IMR-90 (cell line): ENCODE results near the gene UBAC1. TPM values are rescaled to one million over a fixed set of nuclear protein-coding genes. Genes with fewer than 3 reads are reported as not detected.
"Not testable (repeated sequence)": the region's sequence is repeated elsewhere in the genome, so short reads cannot be mapped to it uniquely, and the experiment has no call there.

Experiments
- ATAC-seq: fragments of 200-7000 bp; cut with Tn5 transposase; 2 replicates; pipeline ENCODE4 v1.9.1; 2020; ENCODE audit warnings: low read depth, mild to moderate bottlenecking, moderate library complexity
- BruUV-seq: library from RNA; stranded (reverse); fragments of 400-500 nt; replicated peaks from 2 replicates; lab custom pipeline; 2021; lab: Mats Ljungman, UMichigan
- CTCF ChIA-PET: fragments of 300-600 bp; formaldehyde crosslinking; extraction: SDS; loops from one replicate; lab custom pipeline; 2021; ENCODE audit warnings: antibody characterized with exemption; lab: Yijun Ruan, JAX
- POLR2A ChIA-PET: fragments of 300-600 bp; sonication (Branson Sonifier 250); formaldehyde crosslinking; loops from one replicate; lab custom pipeline; 2022; ENCODE audit warnings: antibody characterized with exemption; ENCODE audit not compliant: unreplicated experiment; lab: Charles Lee
- DNase-seq: peaks from one replicate; pipeline ENCODE4 v3.0.0; 2013
- H2AFZ ChIP-seq: replicated peaks from 2 replicates; pipeline ENCODE3; 2013; ENCODE audit warnings: low read length, mild to moderate bottlenecking; ENCODE audit not compliant: poor library complexity
- H2AK5ac ChIP-seq: 2 replicates; pipeline ENCODE4 v1.6.1; 2013; ENCODE audit warnings: low read depth, low read length, inconsistent platforms
- H2AK9ac ChIP-seq: replicated peaks from 2 replicates; pipeline ENCODE3; 2013; ENCODE audit warnings: mild to moderate bottlenecking, low read depth, low read length, moderate library complexity; ENCODE audit not compliant: poor library complexity
- H2BK120ac ChIP-seq: 2 replicates; pipeline ENCODE4 v1.6.1; 2013; ENCODE audit warnings: low read depth, low read length, inconsistent platforms
- H2BK15ac ChIP-seq: 3 replicates; pipeline ENCODE4 v1.6.1; 2013; ENCODE audit warnings: low read depth, low read length, inconsistent platforms
- H2BK20ac ChIP-seq: 2 replicates; pipeline ENCODE4 v1.6.1; 2013; ENCODE audit warnings: low read depth, mild to moderate bottlenecking, inconsistent platforms, low read length, moderate library complexity
- H2BK5ac ChIP-seq: 2 replicates; pipeline ENCODE4 v1.6.1; 2013; ENCODE audit warnings: mild to moderate bottlenecking, low read depth, low read length, inconsistent platforms; ENCODE audit not compliant: poor library complexity, severe bottlenecking
- H3K14ac ChIP-seq: replicated peaks from 2 replicates; pipeline ENCODE4 v1.6.1; 2013; ENCODE audit warnings: low read depth, low read length, inconsistent platforms
- H3K18ac ChIP-seq: 2 replicates; pipeline ENCODE4 v1.6.1; 2013; ENCODE audit warnings: low read depth, low read length, control low read depth
- H3K23ac ChIP-seq: 2 replicates; pipeline ENCODE4 v1.6.1; 2013; ENCODE audit warnings: low read depth, low read length, inconsistent platforms
- H3K27ac ChIP-seq: 2 replicates; pipeline ENCODE4 v1.5.1; 2013; ENCODE audit warnings: mild to moderate bottlenecking, control low read depth, low read length; ENCODE audit not compliant: insufficient read depth
- H3K27me3 ChIP-seq: 2 replicates; pipeline ENCODE4 v1.6.1; 2013; ENCODE audit warnings: low read length; ENCODE audit not compliant: control insufficient read depth, insufficient read depth
- H3K36me3 ChIP-seq: 2 replicates; pipeline ENCODE4 v1.6.1; 2013; ENCODE audit warnings: low read length, mixed read lengths; ENCODE audit not compliant: control insufficient read depth, insufficient read depth
- H3K4ac ChIP-seq: 2 replicates; pipeline ENCODE4 v1.6.1; 2013; ENCODE audit warnings: low read depth, low read length, inconsistent platforms
- H3K4me1 ChIP-seq: 2 replicates; pipeline ENCODE4 v1.6.1; 2013; ENCODE audit warnings: low read length, mixed read lengths; ENCODE audit not compliant: control insufficient read depth, insufficient read depth
- H3K4me2 ChIP-seq: 2 replicates; pipeline ENCODE4 v1.6.1; 2013; ENCODE audit warnings: low read depth, mild to moderate bottlenecking, control low read depth, low read length, moderate library complexity
- H3K4me3 ChIP-seq: 2 replicates; pipeline ENCODE4 v1.5.1; 2013; ENCODE audit warnings: low read depth, mild to moderate bottlenecking, control low read depth, low read length, moderate library complexity; ENCODE audit not compliant: insufficient read depth
- H3K56ac ChIP-seq: 2 replicates; pipeline ENCODE4 v1.6.1; 2013; ENCODE audit warnings: low read length, inconsistent platforms; ENCODE audit not compliant: insufficient read depth; ENCODE audit errors: extremely low read depth
- H3K79me1 ChIP-seq, 2 experiments: 2 replicates each; pipeline ENCODE4 v1.6.1; 2013; ENCODE audit warnings: low read length in 2 of 2, inconsistent platforms in 1 of 2, low read depth in 1 of 2
- H3K9ac ChIP-seq: 2 replicates; pipeline ENCODE4 v1.6.1; 2013; ENCODE audit warnings: low read depth, low read length, control low read depth
- H3K9me1 ChIP-seq: 2 replicates; pipeline ENCODE4 v1.6.1; 2013; ENCODE audit warnings: low read length, inconsistent platforms; ENCODE audit not compliant: insufficient read depth
- H3K9me3 ChIP-seq: 2 replicates; pipeline ENCODE4 v1.6.1; 2013; ENCODE audit warnings: low read length; ENCODE audit not compliant: control insufficient read depth, insufficient read depth
- H4K20me1 ChIP-seq: 2 replicates; pipeline ENCODE4 v1.6.1; 2013; ENCODE audit warnings: low read length, inconsistent platforms; ENCODE audit not compliant: insufficient read depth
- H4K5ac ChIP-seq: 2 replicates; pipeline ENCODE4 v1.6.1; 2013; ENCODE audit warnings: mild to moderate bottlenecking, low read depth, low read length, control low read depth
- H4K8ac ChIP-seq, 2 experiments: 2 replicates each; pipeline ENCODE4 v1.6.1; 2013; ENCODE audit warnings: low read depth in 2 of 2, low read length in 2 of 2, control low read depth in 1 of 2, inconsistent platforms in 1 of 2
- H4K91ac ChIP-seq: 2 replicates; pipeline ENCODE4 v1.6.1; 2013; ENCODE audit warnings: low read depth, low read length, inconsistent platforms; ENCODE audit not compliant: insufficient read depth
- BHLHE40 ChIP-seq: fragments of 150-350 bp; IDR thresholded peaks from 2 replicates; pipeline ENCODE4 v1.6.1; 2016; ENCODE audit warnings: mild to moderate bottlenecking, low read depth, low read length
- MAZ ChIP-seq: IDR thresholded peaks from 2 replicates; pipeline ENCODE4 v1.6.1; 2012; ENCODE audit warnings: low read depth, mild to moderate bottlenecking, low read length, improper control_type of control experiment, moderate library complexity, borderline replicate concordance
- MXI1 ChIP-seq: IDR thresholded peaks from 2 replicates; pipeline ENCODE4 v1.6.1; 2012; ENCODE audit warnings: low read depth, mild to moderate bottlenecking, low read length, moderate library complexity, borderline replicate concordance
- POLR2A ChIP-seq: IDR thresholded peaks from 2 replicates; pipeline ENCODE4 v1.6.1; 2012; ENCODE audit warnings: mild to moderate bottlenecking, low read depth, low read length
- RAD21 ChIP-seq: IDR thresholded peaks from 2 replicates; pipeline ENCODE4 v1.6.1; 2012; ENCODE audit warnings: low read length, improper control_type of control experiment
- RFX5 ChIP-seq: IDR thresholded peaks from 2 replicates; pipeline ENCODE4 v1.8.0; 2012; ENCODE audit warnings: low read depth, mild to moderate bottlenecking, low read length, moderate library complexity
- SMC3 ChIP-seq: fragments of 150-350 bp; IDR thresholded peaks from 2 replicates; pipeline ENCODE4 v1.6.1; 2016; ENCODE audit warnings: low read depth, mild to moderate bottlenecking, antibody characterized with exemption, low read length, moderate library complexity
- WGBS, 2 experiments: methylation state at CpG; one replicate each; pipeline versions ENCODE4 v1.1.5 to v1.1.7; 2013; ENCODE audit warnings: missing lambda C conversion rate in 2 of 2; ENCODE audit not compliant: insufficient read length in 1 of 2; ENCODE audit errors: extremely low coverage in 2 of 2; 5-methylcytosine and 5-hydroxymethylcytosine counted together
- dilution Hi-C: fragments of 300-500 bp; cut with HindIII; formaldehyde crosslinking; loops from one replicate; pipeline ENCODE4 v1.14.3; 2018; ENCODE audit warnings: low sequenced_read_pairs; ENCODE audit not compliant: unreplicated experiment
- in situ Hi-C: fragments of 300-500 bp; cut with MboI; formaldehyde crosslinking; loops from 3 replicates; pipeline ENCODE4 v1.14.3; 2019; ENCODE audit warnings: low sequenced_read_pairs, inconsistent platforms, mixed read lengths
- intact Hi-C: fragments of 100-400 bp; cut with micrococcal nuclease; formaldehyde crosslinking; loops from 2 replicates; pipeline ENCODE4 v1.10.0; 2022
- polyA plus RNA-seq, 3 experiments: library from polyadenylated mRNA; depleted of rRNA; stranded (reverse); fragments of >200 nt; gene quantifications; 2 replicates each; pipeline ENCODE4 v1.2.3, GENCODE V29; 2012; ENCODE audit warnings: low replicate concordance in 1 of 3
- total RNA-seq: library from RNA; depleted of rRNA; stranded (reverse); fragments of >200 nt; gene quantifications from 2 replicates; pipeline ENCODE4 v1.2.3, GENCODE V29; 2012

Gene UBAC1
- total and polyA plus RNA-seq, 2 of the 4 experiments (the other 2 are of a cell fraction): 25.3 to 33.9 TPM

- Histone ChIP-seq H3K36me3 (peaks cover 24% of the 10 kb centered on the region), H3K9me1 (peaks cover 11% of the 10 kb centered on the region), H3K23ac (peak overlapping the region; percentile 23; the same call in 1 of the 2 replicates), H4K8ac (peak overlapping the region in 1 of 2 experiments; percentile 41; a peak in 2 of 4 replicates), H3K79me1 (peaks cover 13 to 61% of the 10 kb centered on the region in 2 experiments; a peak in 3 of 4 replicates), H2BK5ac (peak overlapping the region; percentile 76), H2AFZ (peak overlapping the region; percentile 86), H2BK20ac (peak overlapping the region; percentile 69), H4K20me1 (peaks cover 17% of the 10 kb centered on the region), H2BK15ac (no peak overlapping the region), H2BK120ac (peak overlapping the region; percentile 57), H3K4me3 (no peak overlapping the region), H3K4ac (peak overlapping the region; percentile 81), H4K5ac (0 out of 2 replicates have a peak overlapping the region, but pooled peaks have one; percentile 4), H3K27me3 (no peaks in the 10 kb centered on the region), H3K56ac (no peak overlapping the region), H3K27ac (peak overlapping the region; percentile 71), H4K91ac (peak overlapping the region; percentile 8; the same call in 1 of the 2 replicates), H2AK5ac (peak overlapping the region; percentile 65; the same call in 1 of the 2 replicates), H3K18ac (no peak overlapping the region), H2AK9ac (peak overlapping the region; percentile 92), H3K4me1 (peaks cover 7% of the 10 kb centered on the region), H3K9me3 (no peaks in the 10 kb centered on the region), H3K9ac (no peak overlapping the region; the same call in 1 of the 2 replicates), H3K4me2 (peak overlapping the region; percentile 40), H3K14ac (peak overlapping the region; percentile 35)
- intact Hi-C loops: no loop called here
- in situ Hi-C loops: no loop called here
- POLR2A ChIA-PET: no interaction called here
- DNase-seq (peak; percentile 91), ATAC-seq (peak; percentile 96)
- BruUV-seq: no TSS peak
- WGBS, 2 experiments: 50% methylated on average over 9 of the region's 18 CpGs; no CpG with 5 or more reads in 1 of the 2 experiments
- CTCF ChIA-PET: no interaction called here
- TF ChIP-seq BHLHE40: peak; percentile 58; the same call in 1 of the 2 replicates
- peak; percentile 74; the same call in 1 of the 2 replicates for TF ChIP-seq MXI1
- 0 out of 2 replicates have a peak, but pooled peaks have one; percentile 8 for TF ChIP-seq SMC3
- TF ChIP-seq RAD21: 0 out of 2 replicates have a peak, but pooled peaks have one; percentile 10
- TF ChIP-seq POLR2A: no peak
- TF ChIP-seq MAZ: 0 out of 2 replicates have a peak, but pooled peaks have one; percentile 30
- no peak for TF ChIP-seq RFX5
- dilution Hi-C loops: no loop called here
Measured at GRCh38 chr9:135951889-135952663, 9.1 kb downstream of the UBAC1 start.

GRCh38 chr9:135951310-135951709 lies 9.9 kb downstream of the UBAC1 start:
- H3K14ac ChIP-seq, H4K91ac ChIP-seq, BruUV-seq, H2AFZ ChIP-seq, H3K27me3 ChIP-seq, H3K9me3 ChIP-seq, DNase-seq, POLR2A ChIA-PET, H3K56ac ChIP-seq, H2BK20ac ChIP-seq, H3K4me2 ChIP-seq, H3K9me1 ChIP-seq, dilution Hi-C loops, H3K23ac ChIP-seq, H3K4me3 ChIP-seq, H4K5ac ChIP-seq, ATAC-seq, in situ Hi-C loops, H2BK15ac ChIP-seq, H2AK5ac ChIP-seq, H3K4me1 ChIP-seq, H2BK120ac ChIP-seq, H3K18ac ChIP-seq, H3K9ac ChIP-seq, H4K8ac ChIP-seq, CTCF ChIA-PET, H2AK9ac ChIP-seq, intact Hi-C loops: not testable (repeated sequence)
- H4K20me1 ChIP-seq: peaks cover 14% of the 10 kb centered on the region
- H3K79me1 ChIP-seq: peaks cover 13 to 54% of the 10 kb centered on the region in 2 experiments; a peak in 3 of 4 replicates
- peak overlapping the region; percentile 42; the same call in 1 of the 2 replicates for H3K4ac ChIP-seq
- WGBS, 2 experiments: 95% methylated on average over 4 of the region's 8 CpGs; no CpG with 5 or more reads in 1 of the 2 experiments
- H3K27ac ChIP-seq: peak overlapping the region; percentile 31; the same call in 1 of the 2 replicates
- H3K36me3 ChIP-seq: peaks cover 31% of the 10 kb centered on the region
- H2BK5ac ChIP-seq: peak overlapping the region; percentile 17
